GM12801 (cell line): Measurements from ENCODE around the gene CEBPB.

Experiments used
- TF ChIP-seq, protein P1 (sequence below): IDR thresholded peaks from one replicate; pipeline ENCODE4 v1.5.1; 2011; ENCODE audit warnings: control low read depth; ENCODE audit not compliant: insufficient read length; ENCODE audit errors: extremely low read depth

The CEBPB gene

DNA sequence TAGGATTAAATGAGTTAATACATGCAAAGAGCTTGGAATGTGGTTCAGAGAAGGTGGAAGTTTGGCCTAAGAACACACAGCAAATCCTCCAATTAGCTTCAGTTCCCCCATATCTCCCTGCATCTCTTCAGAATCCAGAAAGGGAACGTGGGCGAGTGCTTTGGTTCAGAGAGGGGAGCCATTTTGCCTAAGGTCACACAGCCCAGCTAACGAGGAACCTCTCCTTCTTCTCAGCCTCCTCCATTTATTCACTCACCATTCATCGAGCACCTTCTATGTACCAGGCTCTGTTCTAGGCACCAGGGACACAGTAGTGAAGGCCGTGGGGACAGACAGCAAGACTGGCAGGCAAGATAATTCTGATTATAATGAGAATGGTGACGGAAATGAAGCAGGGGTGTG lies 2.3 kb upstream of the CEBPB start:
- TF ChIP-seq, protein P1, sequence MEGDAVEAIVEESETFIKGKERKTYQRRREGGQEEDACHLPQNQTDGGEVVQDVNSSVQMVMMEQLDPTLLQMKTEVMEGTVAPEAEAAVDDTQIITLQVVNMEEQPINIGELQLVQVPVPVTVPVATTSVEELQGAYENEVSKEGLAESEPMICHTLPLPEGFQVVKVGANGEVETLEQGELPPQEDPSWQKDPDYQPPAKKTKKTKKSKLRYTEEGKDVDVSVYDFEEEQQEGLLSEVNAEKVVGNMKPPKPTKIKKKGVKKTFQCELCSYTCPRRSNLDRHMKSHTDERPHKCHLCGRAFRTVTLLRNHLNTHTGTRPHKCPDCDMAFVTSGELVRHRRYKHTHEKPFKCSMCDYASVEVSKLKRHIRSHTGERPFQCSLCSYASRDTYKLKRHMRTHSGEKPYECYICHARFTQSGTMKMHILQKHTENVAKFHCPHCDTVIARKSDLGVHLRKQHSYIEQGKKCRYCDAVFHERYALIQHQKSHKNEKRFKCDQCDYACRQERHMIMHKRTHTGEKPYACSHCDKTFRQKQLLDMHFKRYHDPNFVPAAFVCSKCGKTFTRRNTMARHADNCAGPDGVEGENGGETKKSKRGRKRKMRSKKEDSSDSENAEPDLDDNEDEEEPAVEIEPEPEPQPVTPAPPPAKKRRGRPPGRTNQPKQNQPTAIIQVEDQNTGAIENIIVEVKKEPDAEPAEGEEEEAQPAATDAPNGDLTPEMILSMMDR = no peak

DNA sequence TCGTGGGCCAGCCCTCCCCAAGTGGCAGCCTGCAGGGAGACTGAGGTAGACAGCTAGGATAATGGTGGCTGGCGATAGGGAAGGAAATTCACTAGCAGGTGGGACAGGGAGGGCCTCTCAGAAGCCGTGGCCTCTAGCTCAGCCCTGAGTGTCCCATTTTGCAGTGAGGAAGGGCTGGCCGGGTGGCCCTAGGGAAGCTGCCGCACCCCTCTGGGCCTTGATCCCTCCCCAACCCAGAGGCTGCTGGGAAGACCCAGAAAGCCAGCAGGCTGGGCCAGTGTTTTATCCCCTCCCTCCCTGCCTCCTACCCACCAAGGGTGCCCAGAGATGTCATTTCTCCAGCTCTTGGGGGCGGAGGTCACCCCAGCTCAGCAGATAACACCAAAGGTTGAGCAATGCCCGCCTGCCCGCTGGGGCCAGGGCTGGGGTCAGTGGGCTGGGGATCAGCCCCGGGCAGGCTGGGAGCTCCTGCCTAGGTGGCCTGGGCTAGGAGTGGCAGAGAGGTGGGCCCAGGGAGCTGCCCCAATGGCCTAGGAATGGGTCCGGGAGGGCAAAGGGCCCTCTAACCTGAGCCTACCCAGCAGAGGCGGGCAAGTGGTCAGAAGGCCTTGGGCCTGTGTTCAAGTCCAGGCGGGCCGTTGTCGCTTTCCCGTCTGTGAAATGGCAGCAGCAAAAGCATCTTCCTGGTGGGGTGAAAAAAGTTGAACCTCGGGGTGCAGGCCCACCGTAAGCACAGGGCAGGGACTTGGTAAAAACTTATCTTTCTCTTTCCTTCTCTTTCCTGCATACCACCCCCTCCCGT lies 1.6 kb upstream of the CEBPB start:
- TF ChIP-seq, protein P1 = no peak

DNA sequence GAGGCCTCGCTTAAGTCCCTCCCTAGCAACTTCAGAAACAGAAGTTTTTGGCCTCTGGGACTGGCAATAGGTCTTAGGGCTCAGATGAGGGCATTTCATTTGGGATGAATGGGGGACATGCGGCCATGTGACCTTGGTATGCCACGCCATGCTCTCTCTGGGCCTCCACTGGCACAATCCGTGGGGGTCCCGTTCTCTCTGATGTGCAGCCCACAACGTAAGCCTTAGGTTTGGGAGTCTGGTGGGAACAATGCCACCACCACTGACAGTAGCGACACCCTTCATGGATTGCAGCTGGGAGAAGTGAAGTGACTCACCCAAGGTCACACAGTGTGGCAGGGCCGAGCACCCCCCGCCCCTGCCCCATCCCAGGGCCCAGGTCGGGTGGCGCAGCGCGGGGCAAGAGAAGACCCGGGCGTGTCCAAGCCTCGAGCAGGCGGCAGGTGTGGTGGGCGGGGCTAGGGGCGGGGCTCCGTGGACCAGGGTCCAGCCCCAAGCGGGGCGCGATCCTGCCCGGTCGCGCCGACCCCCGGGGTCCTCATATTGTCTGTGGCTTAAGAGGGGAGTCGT lies 864 bp upstream of the CEBPB start:
- TF ChIP-seq, protein P1 = no peak

DNA sequence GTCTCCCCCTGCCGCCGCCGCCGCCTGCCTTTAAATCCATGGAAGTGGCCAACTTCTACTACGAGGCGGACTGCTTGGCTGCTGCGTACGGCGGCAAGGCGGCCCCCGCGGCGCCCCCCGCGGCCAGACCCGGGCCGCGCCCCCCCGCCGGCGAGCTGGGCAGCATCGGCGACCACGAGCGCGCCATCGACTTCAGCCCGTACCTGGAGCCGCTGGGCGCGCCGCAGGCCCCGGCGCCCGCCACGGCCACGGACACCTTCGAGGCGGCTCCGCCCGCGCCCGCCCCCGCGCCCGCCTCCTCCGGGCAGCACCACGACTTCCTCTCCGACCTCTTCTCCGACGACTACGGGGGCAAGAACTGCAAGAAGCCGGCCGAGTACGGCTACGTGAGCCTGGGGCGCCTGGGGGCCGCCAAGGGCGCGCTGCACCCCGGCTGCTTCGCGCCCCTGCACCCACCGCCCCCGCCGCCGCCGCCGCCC lies 474 bp downstream of the CEBPB start:
- TF ChIP-seq, protein P1 = no peak

- TF ChIP-seq, protein P1 = no peak
These were observed 1.1 kb downstream of the CEBPB start for GRCh38 chr20:50191544-50192363.

DNA sequence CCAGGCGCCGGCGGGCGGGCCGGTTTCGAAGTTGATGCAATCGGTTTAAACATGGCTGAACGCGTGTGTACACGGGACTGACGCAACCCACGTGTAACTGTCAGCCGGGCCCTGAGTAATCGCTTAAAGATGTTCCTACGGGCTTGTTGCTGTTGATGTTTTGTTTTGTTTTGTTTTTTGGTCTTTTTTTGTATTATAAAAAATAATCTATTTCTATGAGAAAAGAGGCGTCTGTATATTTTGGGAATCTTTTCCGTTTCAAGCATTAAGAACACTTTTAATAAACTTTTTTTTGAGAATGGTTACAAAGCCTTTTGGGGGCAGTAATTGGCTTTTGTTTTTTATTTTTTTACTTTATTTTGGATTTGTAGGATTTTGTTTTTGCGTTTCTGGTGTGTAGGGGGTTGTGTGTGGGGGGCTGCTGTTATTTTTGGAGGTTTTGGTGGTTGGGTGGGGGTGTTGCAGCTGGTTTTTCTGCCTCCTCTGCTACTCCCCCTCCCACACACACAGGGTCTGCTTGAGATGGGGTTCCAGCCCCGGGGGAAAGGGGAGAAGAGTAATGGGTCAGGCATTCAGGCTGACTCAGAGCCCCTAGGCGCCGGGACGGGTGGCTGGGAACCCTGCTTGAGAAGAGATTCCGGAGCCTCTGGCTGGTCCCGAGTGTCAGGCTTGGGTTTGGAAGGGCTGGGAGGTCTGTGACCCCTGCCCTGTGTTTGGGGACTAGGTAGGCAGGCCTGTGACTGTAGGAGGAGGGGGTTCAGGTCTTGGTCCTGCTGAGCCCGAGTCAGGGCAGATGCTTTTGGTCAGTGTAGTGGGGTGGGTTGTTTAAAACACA lies 2.0 kb downstream of the CEBPB start:
- TF ChIP-seq, protein P1 = no peak
